Loucy (cell line): Measurements from ENCODE around the gene VCAN.

Source experiments
- H2AFZ ChIP-seq: fragments of 200-600 bp; sonication (generic); 2 replicates; pipeline ENCODE4 v1.6.0; 2016; ENCODE audit warnings: antibody characterized with exemption, mild to moderate bottlenecking, low read length, moderate library complexity
- H3F3A ChIP-seq: fragments of 200-600 bp; 2 replicates; pipeline ENCODE4 v1.6.0; 2016; ENCODE audit warnings: antibody characterized with exemption, low read depth, mild to moderate bottlenecking
- H3K27me3 ChIP-seq: fragments of 200-600 bp; sonication (generic); 2 replicates; pipeline ENCODE4 v1.6.1; 2014; ENCODE audit warnings: low read length, mild to moderate bottlenecking; ENCODE audit not compliant: insufficient read depth, poor library complexity, severe bottlenecking
- H3K36me3 ChIP-seq: fragments of 200-600 bp; sonication (generic); 2 replicates; pipeline ENCODE4 v1.6.1; 2016; ENCODE audit warnings: low read length; ENCODE audit not compliant: insufficient read depth
- H3K4me1 ChIP-seq: fragments of 200-600 bp; sonication (generic); 2 replicates; pipeline ENCODE4 v1.5.1; 2014; ENCODE audit warnings: low read length, mild to moderate bottlenecking; ENCODE audit not compliant: insufficient read depth, poor library complexity, severe bottlenecking
- H3K4me2 ChIP-seq: fragments of 200-600 bp; sonication (generic); 2 replicates; pipeline ENCODE4 v1.6.0; 2014; ENCODE audit warnings: antibody characterized with exemption, low read length, low read depth, mild to moderate bottlenecking; ENCODE audit not compliant: poor library complexity, severe bottlenecking
- H3K4me3 ChIP-seq: fragments of 200-600 bp; sonication (generic); 2 replicates; pipeline ENCODE4 v1.5.1; 2014; ENCODE audit warnings: low read length, mild to moderate bottlenecking, mixed read lengths; ENCODE audit not compliant: poor library complexity, severe bottlenecking
- H3K79me2 ChIP-seq: fragments of 200-600 bp; sonication (generic); 2 replicates; pipeline ENCODE4 v1.6.1; 2014; ENCODE audit warnings: low read length; ENCODE audit not compliant: insufficient read depth
- H3K9ac ChIP-seq: fragments of 200-600 bp; sonication (generic); 2 replicates; pipeline ENCODE4 v1.6.0; 2014; ENCODE audit warnings: mild to moderate bottlenecking, low read depth, low read length, moderate library complexity; ENCODE audit not compliant: poor library complexity, severe bottlenecking
- H3K9me2 ChIP-seq: fragments of 200-600 bp; sonication (generic); replicated peaks from 2 replicates; pipeline ENCODE4 v1.6.1; 2016; ENCODE audit warnings: low read depth, low read length, mixed read lengths
- H3K9me3 ChIP-seq: fragments of 200-600 bp; sonication (generic); 2 replicates; pipeline ENCODE4 v1.6.1; 2014; ENCODE audit warnings: mild to moderate bottlenecking, antibody characterized with exemption, low read length, low read depth; ENCODE audit not compliant: insufficient read depth
- H4K20me1 ChIP-seq: fragments of 200-600 bp; sonication (generic); 2 replicates; pipeline ENCODE4 v1.6.0; 2014; ENCODE audit warnings: antibody characterized with exemption, low read length, mild to moderate bottlenecking; ENCODE audit not compliant: insufficient read depth, poor library complexity, severe bottlenecking
- CTCF ChIP-seq: fragments of 200-600 bp; sonication (generic); conservative IDR thresholded peaks from 2 replicates; pipeline ENCODE4 v1.5.1; 2014; ENCODE audit warnings: mild to moderate bottlenecking, antibody characterized with exemption, low read length
- EZH2phosphoT487 ChIP-seq: fragments of 200-600 bp; IDR thresholded peaks from 2 replicates; pipeline ENCODE4 v1.6.1; 2018; ENCODE audit warnings: antibody characterized with exemption, mild to moderate bottlenecking, moderate library complexity, borderline replicate concordance

VCAN gene

GRCh38 chr5:83572271-83572670 lies 100.7 kb downstream of the VCAN start:
- Histone ChIP-seq H3K9me2 (no peaks in the 10 kb centered on the region), H3K4me2 (no peak overlapping the region), H3K4me1 (no peaks in the 10 kb centered on the region), H4K20me1 (no peaks in the 10 kb centered on the region), H3K9ac (no peak overlapping the region), H3K79me2 (no peaks in the 10 kb centered on the region), H3K9me3 (no peaks in the 10 kb centered on the region), H2AFZ (no peak overlapping the region), H3K4me3 (no peak overlapping the region), H3F3A (no peaks in the 10 kb centered on the region), H3K36me3 (no peaks in the 10 kb centered on the region), H3K27me3 (no peaks in the 10 kb centered on the region)
- TF ChIP-seq CTCF (no peak), EZH2phosphoT487 (no peak)

- Histone ChIP-seq H3K79me2 (no peaks in the 10 kb centered on the region), H3K9me2 (no peaks in the 10 kb centered on the region), H2AFZ (no peak overlapping the region), H3K9me3 (no peaks in the 10 kb centered on the region), H3K9ac (no peak overlapping the region), H3K4me2 (no peak overlapping the region), H3K27me3 (no peaks in the 10 kb centered on the region), H4K20me1 (no peaks in the 10 kb centered on the region), H3F3A (no peaks in the 10 kb centered on the region), H3K36me3 (no peaks in the 10 kb centered on the region), H3K4me1 (no peaks in the 10 kb centered on the region), H3K4me3 (no peak overlapping the region)
- TF ChIP-seq EZH2phosphoT487 (no peak), CTCF (no peak)
These were observed 104.8 kb downstream of the VCAN start for GRCh38 chr5:83576341-83576740.

GRCh38 chr5:83577036-83577636 lies 105.6 kb downstream of the VCAN start:
- Histone ChIP-seq H3K36me3 (no peaks in the 10 kb centered on the region), H3K9ac (no peak overlapping the region), H3K4me3 (no peak overlapping the region), H3K79me2 (no peaks in the 10 kb centered on the region), H3K4me1 (no peaks in the 10 kb centered on the region), H3K27me3 (no peaks in the 10 kb centered on the region), H3K9me2 (no peaks in the 10 kb centered on the region), H3K4me2 (no peak overlapping the region), H4K20me1 (no peaks in the 10 kb centered on the region), H3K9me3 (no peaks in the 10 kb centered on the region), H2AFZ (no peak overlapping the region), H3F3A (no peaks in the 10 kb centered on the region)
- TF ChIP-seq EZH2phosphoT487 (no peak), CTCF (no peak)
